Immature natural killer cell (primary cell): ENCODE measurements around the gene CACNA2D3. TPM values are rescaled to one million over a fixed set of nuclear protein-coding genes. Genes with fewer than 3 reads are reported as not detected.
"Not testable (repeated sequence)": the region's sequence is repeated elsewhere in the genome, so short reads cannot be mapped to it uniquely, and the experiment has no call there.

ENCODE experiments used
- DNase-seq, 3 donors: peaks; one replicate each; pipeline ENCODE4 v3.0.0; 2022; ENCODE audit warnings: mixed read lengths in 1 of 3
- H3K27ac Mint-ChIP-seq, 6 donors: one replicate each; pipeline ENCODE4 v1.8.0; 2020; ENCODE audit warnings: mixed read lengths in 6 of 6, mild to moderate bottlenecking in 5 of 6, inconsistent platforms in 4 of 6, moderate library complexity in 3 of 6
- H3K27me3 Mint-ChIP-seq, 3 donors: one replicate each; pipeline ENCODE4 v1.8.0; 2020 to 2021; ENCODE audit warnings: low read depth in 3 of 3, mild to moderate bottlenecking in 3 of 3, mixed read lengths in 3 of 3, moderate library complexity in 3 of 3, inconsistent platforms in 1 of 3
- H3K36me3 Mint-ChIP-seq, 3 donors: one replicate each; pipeline ENCODE4 v1.8.0; 2020; ENCODE audit warnings: mixed read lengths in 3 of 3, inconsistent platforms in 2 of 3, mild to moderate bottlenecking in 2 of 3
- H3K4me1 Mint-ChIP-seq, 2 donors: one replicate each; pipeline ENCODE4 v1.8.0; 2020; ENCODE audit warnings: inconsistent platforms in 2 of 2, mild to moderate bottlenecking in 2 of 2, mixed read lengths in 2 of 2, moderate library complexity in 1 of 2
- H3K4me3 Mint-ChIP-seq, 5 donors: one replicate each; pipeline ENCODE4 v1.8.0; 2020; ENCODE audit warnings: mild to moderate bottlenecking in 5 of 5, mixed read lengths in 5 of 5, inconsistent platforms in 3 of 5, moderate library complexity in 3 of 5
- H3K9me3 Mint-ChIP-seq, 6 donors: one replicate each; pipeline ENCODE4 v1.8.0; 2020; ENCODE audit warnings: mild to moderate bottlenecking in 6 of 6, mixed read lengths in 6 of 6, inconsistent platforms in 4 of 6, moderate library complexity in 3 of 6
- polyA plus RNA-seq, 3 donors: library from polyadenylated mRNA; unstranded; fragments of 300-500 nt; fragmentation: Illumina TruSeq; gene quantifications; one replicate each; pipeline ENCODE4 v1.2.3, GENCODE V29; 2021

The CACNA2D3 gene
- polyA plus RNA-seq, 3 donors from 2014 or later = 0.39 to 4.6 (median 0.77) TPM

DNA sequence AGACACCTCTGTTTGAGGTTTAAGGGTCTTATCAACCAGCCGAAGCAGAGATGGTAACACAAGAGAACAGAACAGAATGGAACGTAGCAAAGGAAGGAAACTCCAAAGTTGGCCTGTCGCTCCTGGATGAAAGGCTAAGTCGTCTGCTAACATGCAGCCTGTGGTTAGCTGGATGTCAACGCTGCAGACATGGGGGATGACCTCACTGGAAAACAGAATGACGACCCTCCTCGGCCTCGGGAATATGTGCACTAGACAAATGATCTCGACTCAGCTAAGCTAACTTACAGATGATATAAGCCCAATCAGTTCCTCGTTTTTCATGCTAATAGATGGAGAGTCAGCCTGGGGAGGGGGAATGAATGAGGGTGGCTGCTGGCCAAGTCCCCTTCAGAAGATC is 983.3 kb downstream of the CACNA2D3 start:
- peaks cover 3 to 18% (median 12%) of the 10 kb centered on the region in 6 donors for H3K9me3 Mint-ChIP-seq
- no peak overlapping the region for H3K27ac Mint-ChIP-seq
- H3K4me1 Mint-ChIP-seq = no peaks in the 10 kb centered on the region
- H3K4me3 Mint-ChIP-seq = no peak overlapping the region
- peaks cover 0 to 2% (median 0%) of the 10 kb centered on the region in 3 donors for H3K27me3 Mint-ChIP-seq
- H3K36me3 Mint-ChIP-seq = no peaks in the 10 kb centered on the region
- DNase-seq = no peak

DNA sequence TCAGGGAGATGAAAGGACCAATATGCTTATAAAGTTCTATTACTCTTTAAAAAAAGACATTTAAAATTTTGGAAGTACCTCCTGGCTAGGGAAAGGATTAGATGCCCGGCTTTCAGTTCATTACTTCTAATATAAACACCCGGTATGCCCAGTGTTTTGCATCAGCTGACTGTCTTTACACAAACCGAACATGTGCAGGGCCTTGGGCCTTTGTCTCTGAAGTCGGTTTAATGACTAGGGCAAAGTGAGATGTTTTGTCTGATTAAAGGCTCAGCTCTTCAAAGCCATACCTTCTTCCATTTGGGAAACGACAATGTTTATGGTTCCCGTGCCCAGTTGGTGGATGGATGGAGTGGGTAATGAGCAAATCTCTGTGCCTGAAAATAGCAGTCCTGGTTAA is 984.8 kb downstream of the CACNA2D3 start:
- Mint-ChIP-seq H3K4me3 (no peak overlapping the region), H3K9me3 (peaks cover 4 to 23% (median 11%) of the 10 kb centered on the region in 6 donors), H3K36me3 (no peaks in the 10 kb centered on the region), H3K27ac (no peak overlapping the region), H3K4me1 (no peaks in the 10 kb centered on the region), H3K27me3 (peaks cover 0 to 2% (median 0%) of the 10 kb centered on the region in 3 donors)
- no peak for DNase-seq

DNA sequence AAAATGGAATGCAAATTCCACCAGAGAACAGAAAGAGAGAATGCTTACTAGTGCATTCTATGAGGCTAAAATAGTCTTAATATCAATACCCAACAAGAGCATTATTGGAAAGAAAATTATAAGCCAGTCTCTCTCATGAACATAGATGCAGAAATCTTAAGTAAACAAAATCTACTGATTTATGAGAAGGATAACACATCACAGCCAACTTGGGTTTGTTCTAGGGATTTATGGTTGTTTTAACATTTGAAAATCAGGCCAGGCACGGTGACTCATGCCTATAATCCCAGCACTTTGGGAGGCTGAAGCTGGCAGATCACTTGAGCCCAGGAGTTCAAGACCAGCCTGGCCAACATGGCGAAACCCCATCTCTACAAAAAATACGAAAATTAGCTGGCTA is 989.6 kb downstream of the CACNA2D3 start:
- not testable (repeated sequence) for H3K36me3 Mint-ChIP-seq, H3K4me1 Mint-ChIP-seq, H3K4me3 Mint-ChIP-seq, H3K27me3 Mint-ChIP-seq, H3K27ac Mint-ChIP-seq, DNase-seq
- H3K9me3 Mint-ChIP-seq = peaks cover 5 to 13% (median 9%) of the 10 kb centered on the region in 6 donors

DNA sequence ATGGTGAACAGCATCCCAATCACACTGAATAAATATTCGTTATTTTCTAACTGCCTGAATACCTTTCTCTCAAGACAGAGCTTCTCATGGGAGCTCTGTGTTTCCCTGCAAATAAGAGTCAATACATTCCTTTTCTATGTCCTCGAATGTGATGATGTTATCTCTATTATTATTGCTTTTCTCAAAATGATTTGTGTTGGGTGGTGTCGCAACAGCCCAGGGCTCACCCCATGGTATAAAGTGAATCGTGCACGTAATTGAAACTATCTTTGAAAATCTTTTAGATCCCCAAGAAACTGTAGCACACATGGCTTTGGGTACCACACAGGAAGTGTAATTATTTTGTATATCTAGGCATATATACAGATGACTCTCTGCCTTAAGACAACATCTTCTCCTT is 996.1 kb downstream of the CACNA2D3 start:
- Mint-ChIP-seq H3K9me3 (peaks cover 0 to 12% (median 3%) of the 10 kb centered on the region in 6 donors), H3K4me1 (no peaks in the 10 kb centered on the region), H3K4me3 (no peak overlapping the region), H3K27ac (no peak overlapping the region), H3K36me3 (no peaks in the 10 kb centered on the region), H3K27me3 (peaks cover 0 to 7% (median 2%) of the 10 kb centered on the region in 3 donors)
- no peak for DNase-seq

DNA sequence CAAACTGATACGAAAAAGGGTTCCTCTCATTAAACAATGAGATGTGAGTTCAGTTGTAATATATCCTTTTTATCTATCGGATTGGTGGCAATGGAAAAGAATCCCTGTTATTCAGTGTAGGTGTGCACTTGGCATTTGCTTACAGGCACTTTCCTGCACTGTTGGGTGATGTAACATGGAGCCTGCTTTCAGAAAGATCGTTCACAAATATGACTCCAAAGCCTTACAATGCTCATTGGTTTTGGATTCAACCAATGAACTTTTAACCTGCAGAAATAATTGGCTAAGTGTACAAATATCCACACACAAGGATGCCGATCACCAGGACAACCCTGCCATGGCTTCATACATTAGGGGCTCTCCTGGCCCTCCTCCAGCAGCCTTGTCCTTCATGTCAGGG is 996.9 kb downstream of the CACNA2D3 start:
- H3K36me3 Mint-ChIP-seq = no peaks in the 10 kb centered on the region
- peaks cover 0 to 7% (median 2%) of the 10 kb centered on the region in 3 donors for H3K27me3 Mint-ChIP-seq
- DNase-seq = no peak
- H3K9me3 Mint-ChIP-seq = peaks cover 0 to 12% (median 3%) of the 10 kb centered on the region in 6 donors
- H3K4me3 Mint-ChIP-seq = no peak overlapping the region
- H3K27ac Mint-ChIP-seq = no peak overlapping the region
- no peaks in the 10 kb centered on the region for H3K4me1 Mint-ChIP-seq

DNA sequence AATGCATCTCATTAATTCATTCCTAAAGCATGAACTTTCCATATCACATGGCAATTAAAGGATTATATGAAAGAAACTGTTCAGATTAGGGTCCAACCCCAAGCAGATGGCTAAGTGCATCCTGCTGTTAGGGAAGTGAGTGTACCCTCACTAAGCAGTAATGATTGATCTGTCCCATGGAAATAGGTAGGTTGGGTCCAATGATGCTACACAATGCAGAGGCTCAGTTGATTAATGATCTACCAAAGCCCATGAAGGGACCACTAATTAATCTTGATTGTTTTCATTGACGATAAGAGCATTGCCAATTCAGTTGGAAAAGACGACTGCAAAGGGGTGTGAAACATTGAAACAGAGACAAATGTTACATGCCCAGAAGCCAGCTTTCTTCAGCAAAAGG is 1000.0 kb downstream of the CACNA2D3 start:
- Mint-ChIP-seq H3K27me3 (peaks cover 0 to 3% (median 0%) of the 10 kb centered on the region in 3 donors), H3K4me1 (no peaks in the 10 kb centered on the region), H3K9me3 (peaks cover 0 to 9% (median 7%) of the 10 kb centered on the region in 6 donors), H3K4me3 (no peak overlapping the region), H3K36me3 (no peaks in the 10 kb centered on the region), H3K27ac (no peak overlapping the region)
- no peak for DNase-seq

Other genes with a start within 250 kb of the CACNA2D3 start
- 10 to 100 TPM; 20.7 to 28.0 (median 22.5) TPM for gene ACTR8, start 240.4 kb upstream of the CACNA2D3 start, polyA plus RNA-seq
- 100 to 1,000 TPM; 140 to 207 (median 188) TPM for gene SELENOK, start 230.7 kb upstream of the CACNA2D3 start, polyA plus RNA-seq